A549 (cell line): ENCODE results near the gene PLXNB2.

Source experiments
- CEBPB ChIP-seq, 2 experiments: fragments of >200 bp in 1 of 2; sonication (Bioruptor Twin) in 1 of 2; formaldehyde crosslinking in 1 of 2; IDR thresholded peaks; 2 replicates each; pipeline ENCODE4 v1.6.1; 2012 to 2016
- CHD2 ChIP-seq: fragments of 150-350 bp; IDR thresholded peaks from 2 replicates; pipeline ENCODE4 v1.6.1; 2014; ENCODE audit warnings: low read length; ENCODE audit not compliant: partially characterized antibody
- EHMT2 ChIP-seq: fragments of 200-600 bp; sonication (generic); IDR thresholded peaks from 2 replicates; pipeline ENCODE4 v1.6.1; 2016; ENCODE audit warnings: antibody characterized with exemption, low read depth, mild to moderate bottlenecking, moderate library complexity
- FOSL2 ChIP-seq, 2 experiments: fragments of 450-650 bp in 1 of 2; fragments of >200 bp in 1 of 2; sonication (Bioruptor Twin) in 1 of 2; formaldehyde crosslinking; IDR thresholded peaks; 2 replicates each; pipeline versions ENCODE4 v1.5.0 to v1.6.1; 2016 to 2020; ENCODE audit warnings: mild to moderate bottlenecking in 1 of 2, moderate library complexity in 1 of 2
- HEYL ChIP-seq: fragments of 250-450 bp; sonication (Bioruptor Pico); IDR thresholded peaks from 2 replicates; pipeline ENCODE4 v1.8.0; 2021; ENCODE audit warnings: mild to moderate bottlenecking, moderate library complexity
- MAFK ChIP-seq: fragments of 450-650 bp; IDR thresholded peaks from 2 replicates; pipeline ENCODE4 v1.6.1; 2014; ENCODE audit not compliant: partially characterized antibody
- POLR2A ChIP-seq: IDR thresholded peaks from 2 replicates; pipeline ENCODE4 v1.6.1; 2012; ENCODE audit warnings: mild to moderate bottlenecking, low read length
- RAD21 ChIP-seq, 2 experiments: fragments of >200 bp in 1 of 2; sonication (Bioruptor Twin) in 1 of 2; formaldehyde crosslinking in 1 of 2; IDR thresholded peaks in 1 of 2; conservative IDR thresholded peaks in 1 of 2; 2 replicates in 1 of 2; 3 replicates in 1 of 2; pipeline ENCODE4 v1.6.1; 2012 to 2018; ENCODE audit warnings: inconsistent platforms in 1 of 2
- ZFP36 ChIP-seq: fragments of 450-650 bp; IDR thresholded peaks from 2 replicates; pipeline ENCODE4 v1.6.1; 2014; ENCODE audit warnings: borderline replicate concordance; ENCODE audit not compliant: partially characterized antibody
- ZNF302 ChIP-seq: fragments of 250-450 bp; sonication (Bioruptor Pico); IDR thresholded peaks from 2 replicates; pipeline ENCODE4 v1.9.0; 2021; ENCODE audit warnings: inconsistent platforms, mild to moderate bottlenecking, moderate library complexity
- TF ChIP-seq, protein P1 (sequence below): fragments of 200-600 bp; sonication (generic); IDR thresholded peaks from 2 replicates; pipeline ENCODE4 v1.6.1; 2016; ENCODE audit warnings: antibody characterized with exemption, mild to moderate bottlenecking, moderate library complexity
- TF ChIP-seq, protein P2 (sequence below): fragments of >200 bp; sonication (Bioruptor Twin); formaldehyde crosslinking; IDR thresholded peaks from 3 replicates; pipeline ENCODE4 v1.5.1; 2016
- TF ChIP-seq, protein P3 (sequence below): IDR thresholded peaks from 2 replicates; pipeline ENCODE4 v1.6.1; 2012

DNA sequence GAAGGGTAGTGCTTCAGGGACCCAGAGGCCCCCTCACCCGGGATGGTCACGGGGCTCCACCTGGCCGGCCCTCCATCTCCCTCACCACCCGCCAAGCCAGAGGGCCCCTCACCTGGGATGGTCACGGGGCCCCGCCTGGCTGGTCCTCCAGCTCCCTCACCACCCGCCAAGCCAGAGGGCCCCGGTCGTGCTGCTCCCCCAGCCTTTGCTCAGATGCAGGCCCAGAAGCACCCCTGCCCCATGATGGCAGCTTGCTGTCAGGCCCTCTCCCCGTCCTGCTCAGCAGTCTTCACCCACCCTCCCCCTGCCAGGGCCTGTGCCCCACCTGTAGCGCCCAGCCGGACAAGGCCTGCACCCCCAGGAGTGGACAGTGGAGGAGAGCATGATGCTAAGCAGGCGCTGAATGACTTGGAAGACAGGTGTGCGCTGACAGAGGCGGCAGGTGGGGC lies 12.1 kb upstream of the PLXNB2 start:
- TF ChIP-seq MAFK, result no peak
- TF ChIP-seq, protein P1, sequence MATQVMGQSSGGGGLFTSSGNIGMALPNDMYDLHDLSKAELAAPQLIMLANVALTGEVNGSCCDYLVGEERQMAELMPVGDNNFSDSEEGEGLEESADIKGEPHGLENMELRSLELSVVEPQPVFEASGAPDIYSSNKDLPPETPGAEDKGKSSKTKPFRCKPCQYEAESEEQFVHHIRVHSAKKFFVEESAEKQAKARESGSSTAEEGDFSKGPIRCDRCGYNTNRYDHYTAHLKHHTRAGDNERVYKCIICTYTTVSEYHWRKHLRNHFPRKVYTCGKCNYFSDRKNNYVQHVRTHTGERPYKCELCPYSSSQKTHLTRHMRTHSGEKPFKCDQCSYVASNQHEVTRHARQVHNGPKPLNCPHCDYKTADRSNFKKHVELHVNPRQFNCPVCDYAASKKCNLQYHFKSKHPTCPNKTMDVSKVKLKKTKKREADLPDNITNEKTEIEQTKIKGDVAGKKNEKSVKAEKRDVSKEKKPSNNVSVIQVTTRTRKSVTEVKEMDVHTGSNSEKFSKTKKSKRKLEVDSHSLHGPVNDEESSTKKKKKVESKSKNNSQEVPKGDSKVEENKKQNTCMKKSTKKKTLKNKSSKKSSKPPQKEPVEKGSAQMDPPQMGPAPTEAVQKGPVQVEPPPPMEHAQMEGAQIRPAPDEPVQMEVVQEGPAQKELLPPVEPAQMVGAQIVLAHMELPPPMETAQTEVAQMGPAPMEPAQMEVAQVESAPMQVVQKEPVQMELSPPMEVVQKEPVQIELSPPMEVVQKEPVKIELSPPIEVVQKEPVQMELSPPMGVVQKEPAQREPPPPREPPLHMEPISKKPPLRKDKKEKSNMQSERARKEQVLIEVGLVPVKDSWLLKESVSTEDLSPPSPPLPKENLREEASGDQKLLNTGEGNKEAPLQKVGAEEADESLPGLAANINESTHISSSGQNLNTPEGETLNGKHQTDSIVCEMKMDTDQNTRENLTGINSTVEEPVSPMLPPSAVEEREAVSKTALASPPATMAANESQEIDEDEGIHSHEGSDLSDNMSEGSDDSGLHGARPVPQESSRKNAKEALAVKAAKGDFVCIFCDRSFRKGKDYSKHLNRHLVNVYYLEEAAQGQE, result no peak
- no peak for TF ChIP-seq POLR2A
- TF ChIP-seq CEBPB (IDR thresholded peaks at IDR 0.05), result no peak
- TF ChIP-seq ZFP36, result no peak
- TF ChIP-seq FOSL2 (IDR thresholded peaks at IDR 0.05), result no peak
- TF ChIP-seq FOSL2 (CRISPR knock-in tag; IDR thresholded peaks at IDR 0.05), result no peak
- no peak for TF ChIP-seq ZNF302
- TF ChIP-seq, protein P2, sequence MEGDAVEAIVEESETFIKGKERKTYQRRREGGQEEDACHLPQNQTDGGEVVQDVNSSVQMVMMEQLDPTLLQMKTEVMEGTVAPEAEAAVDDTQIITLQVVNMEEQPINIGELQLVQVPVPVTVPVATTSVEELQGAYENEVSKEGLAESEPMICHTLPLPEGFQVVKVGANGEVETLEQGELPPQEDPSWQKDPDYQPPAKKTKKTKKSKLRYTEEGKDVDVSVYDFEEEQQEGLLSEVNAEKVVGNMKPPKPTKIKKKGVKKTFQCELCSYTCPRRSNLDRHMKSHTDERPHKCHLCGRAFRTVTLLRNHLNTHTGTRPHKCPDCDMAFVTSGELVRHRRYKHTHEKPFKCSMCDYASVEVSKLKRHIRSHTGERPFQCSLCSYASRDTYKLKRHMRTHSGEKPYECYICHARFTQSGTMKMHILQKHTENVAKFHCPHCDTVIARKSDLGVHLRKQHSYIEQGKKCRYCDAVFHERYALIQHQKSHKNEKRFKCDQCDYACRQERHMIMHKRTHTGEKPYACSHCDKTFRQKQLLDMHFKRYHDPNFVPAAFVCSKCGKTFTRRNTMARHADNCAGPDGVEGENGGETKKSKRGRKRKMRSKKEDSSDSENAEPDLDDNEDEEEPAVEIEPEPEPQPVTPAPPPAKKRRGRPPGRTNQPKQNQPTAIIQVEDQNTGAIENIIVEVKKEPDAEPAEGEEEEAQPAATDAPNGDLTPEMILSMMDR, result no peak
- TF ChIP-seq, protein P3, sequence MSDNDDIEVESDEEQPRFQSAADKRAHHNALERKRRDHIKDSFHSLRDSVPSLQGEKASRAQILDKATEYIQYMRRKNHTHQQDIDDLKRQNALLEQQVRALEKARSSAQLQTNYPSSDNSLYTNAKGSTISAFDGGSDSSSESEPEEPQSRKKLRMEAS, result no peak
- TF ChIP-seq EHMT2, result no peak
- no peak for TF ChIP-seq CHD2
- TF ChIP-seq RAD21 (conservative IDR thresholded peaks at IDR 0.05 in 1 of 2, IDR thresholded peaks at IDR 0.05 in 1 of 2), result no peak
- no peak for TF ChIP-seq HEYL (CRISPR knock-in tag)
